GM20431 (cell line): Measurements from ENCODE around the gene LSM8.
"Not testable (repeated sequence)": the region's sequence is repeated elsewhere in the genome, so short reads cannot be mapped to it uniquely, and the experiment has no call there.

ENCODE experiments used
- in situ Hi-C: fragments of 300-500 bp; cut with MseI, MboI; formaldehyde crosslinking; loops from one replicate; pipeline ENCODE4 v1.15.0; 2020; ENCODE audit warnings: low sequenced_read_pairs; ENCODE audit not compliant: unreplicated experiment

Gene LSM8

GRCh38 chr7:118183786-118184564 is at the start of gene LSM8:
Gene LSM8, plus strand, starts transcription at chr7:118184164. Its CDS starts 60 bp downstream, at chr7:118184224.
- in situ Hi-C loops = no loop called here

GRCh38 chr7:118134420-118134819 is 49.5 kb upstream of the LSM8 start:
- in situ Hi-C loops = not testable (repeated sequence)

- in situ Hi-C loops = no loop called here
These were observed 43.5 kb upstream of the LSM8 start for GRCh38 chr7:118140468-118140867.

- in situ Hi-C loops = no loop called here
These were observed 42.0 kb upstream of the LSM8 start for GRCh38 chr7:118142012-118142411.

- in situ Hi-C loops = no loop called here
These were observed 35.0 kb upstream of the LSM8 start for GRCh38 chr7:118148930-118149329.

- in situ Hi-C loops = no loop called here
These were observed 34.6 kb upstream of the LSM8 start for GRCh38 chr7:118149394-118149793.

- in situ Hi-C loops = no loop called here
These were observed 32.3 kb upstream of the LSM8 start for GRCh38 chr7:118151671-118152070.

GRCh38 chr7:118152149-118152548 is 31.8 kb upstream of the LSM8 start:
- in situ Hi-C loops = no loop called here

- in situ Hi-C loops = no loop called here
These were observed 31.3 kb upstream of the LSM8 start for GRCh38 chr7:118152654-118153053.

GRCh38 chr7:118153551-118154177 is 30.3 kb upstream of the LSM8 start:
- in situ Hi-C loops = no loop called here

GRCh38 chr7:118158766-118159165 is 25.2 kb upstream of the LSM8 start:
- in situ Hi-C loops = no loop called here

- in situ Hi-C loops = no loop called here
These were observed 14.8 kb upstream of the LSM8 start for GRCh38 chr7:118169146-118169545.

GRCh38 chr7:118175740-118176139 is 8.2 kb upstream of the LSM8 start:
- in situ Hi-C loops = no loop called here

GRCh38 chr7:118179191-118179590 is 4.8 kb upstream of the LSM8 start:
- in situ Hi-C loops = no loop called here

GRCh38 chr7:118182593-118183427 is 1.2 kb upstream of the LSM8 start:
- in situ Hi-C loops = no loop called here

GRCh38 chr7:118183428-118183785 is 557 bp upstream of the LSM8 start:
- in situ Hi-C loops = no loop called here

- in situ Hi-C loops = no loop called here
These were observed 589 bp downstream of the LSM8 start for GRCh38 chr7:118184565-118184940.

- in situ Hi-C loops = no loop called here
These were observed 1.3 kb downstream of the LSM8 start for GRCh38 chr7:118185163-118185860.

- in situ Hi-C loops = no loop called here
These were observed 2.5 kb downstream of the LSM8 start for GRCh38 chr7:118186501-118186900.

GRCh38 chr7:118194571-118194970 is 10.6 kb downstream of the LSM8 start:
- in situ Hi-C loops = no loop called here
